HL-60/S4 treated with retinoic acid at 250 ng/mL for 4 days and 3 days (cell line): ENCODE data around the gene LRFN5.
"Not testable (repeated sequence)": the region's sequence is repeated elsewhere in the genome, so short reads cannot be mapped to it uniquely, and the experiment has no call there.

Source experiments
- in situ Hi-C: fragments of 300-500 bp; cut with MboI; formaldehyde crosslinking; loops from 2 replicates; pipeline ENCODE4 v1.7.0; 2022; ENCODE audit warnings: low sequenced_read_pairs

The LRFN5 gene

GRCh38 chr14:41878321-41878720 lies 271.6 kb downstream of the LRFN5 start:
- in situ Hi-C loops, result no loop called here

GRCh38 chr14:41891624-41892023 lies 284.9 kb downstream of the LRFN5 start:
- in situ Hi-C loops, result no loop called here

GRCh38 chr14:41899416-41899815 lies 292.7 kb downstream of the LRFN5 start:
- in situ Hi-C loops, result no loop called here

GRCh38 chr14:41900644-41901043 lies 294.0 kb downstream of the LRFN5 start:
- in situ Hi-C loops, result no loop called here

GRCh38 chr14:41901089-41901488 lies 294.4 kb downstream of the LRFN5 start:
- in situ Hi-C loops, result no loop called here

- in situ Hi-C loops, result no loop called here
Observed at GRCh38 chr14:41905394-41905964, 298.8 kb downstream of the LRFN5 start.

- in situ Hi-C loops, result not testable (repeated sequence)
Observed at GRCh38 chr14:41911155-41911554, 304.5 kb downstream of the LRFN5 start.

- in situ Hi-C loops, result no loop called here
Observed at GRCh38 chr14:41913398-41913797, 306.7 kb downstream of the LRFN5 start.

GRCh38 chr14:41915732-41916131 lies 309.1 kb downstream of the LRFN5 start:
- in situ Hi-C loops, result no loop called here

GRCh38 chr14:41916313-41916712 lies 309.6 kb downstream of the LRFN5 start:
- in situ Hi-C loops, result no loop called here

GRCh38 chr14:41925409-41925808 lies 318.7 kb downstream of the LRFN5 start:
- in situ Hi-C loops, result no loop called here

- in situ Hi-C loops, result no loop called here
Observed at GRCh38 chr14:41950428-41951151, 343.9 kb downstream of the LRFN5 start.
